K562 (cell line): Measurements from ENCODE around the gene IGSF21. TPM values are rescaled to one million over a fixed set of nuclear protein-coding genes. Genes with fewer than 3 reads are reported as not detected.

Source experiments
- ATAC-seq: fragments of 200-7000 bp; cut with Tn5 transposase; 3 replicates; pipeline ENCODE4 v1.9.1; 2020; ENCODE audit warnings: moderate library complexity
- BruUV-seq: library from RNA; stranded (reverse); fragments of 400-500 nt; replicated peaks from 2 replicates; lab custom pipeline; 2021; lab: Mats Ljungman, UMichigan
- CTCF ChIA-PET: fragments of 300-600 bp; formaldehyde crosslinking; extraction: SDS; loops from one replicate; lab custom pipeline; 2021; ENCODE audit warnings: low intra/inter-chr PET ratio; lab: Yijun Ruan, JAX
- POLR2A ChIA-PET: fragments of 300-600, 350-650 bp; sonication (Branson Sonifier 250); formaldehyde crosslinking; extraction: SDS; loops from one replicate; lab custom pipeline; 2021; ENCODE audit warnings: antibody characterized with exemption, inconsistent platforms; lab: Yijun Ruan, JAX
- DNase-seq, 4 experiments: peaks; one replicate each; pipeline versions ENCODE4 v3.0.0 to v3.0.0-alpha.2; 2011 to 2018; ENCODE audit warnings: low spot score in 3 of 4, mixed read lengths in 3 of 4; ENCODE audit errors: extremely low read depth in 1 of 4
- FAIRE-seq: peaks from 2 replicates; lab custom pipeline; 2011; peaks lifted over from hg19 to GRCh38; lab: Jason Lieb, UNC
- H2AFZ ChIP-seq: 2 replicates; pipeline ENCODE4 v1.6.0; 2011; ENCODE audit warnings: low read depth, low read length, control low read depth, inconsistent platforms
- H3K27ac ChIP-seq: fragments of 200-600 bp; 3 replicates; pipeline ENCODE4 v1.8.0; 2011; ENCODE audit warnings: low read depth, mild to moderate bottlenecking, control low read depth, inconsistent platforms, low read length, moderate library complexity, mixed read lengths; ENCODE audit errors: extremely low read depth
- H3K27me3 ChIP-seq, 2 experiments: fragments of 300-600 bp in 1 of 2; 2 replicates in 1 of 2; 3 replicates in 1 of 2; pipeline versions ENCODE4 v1.6.0 to v1.8.0; 2011; ENCODE audit warnings: inconsistent platforms in 2 of 2, low read length in 2 of 2, mild to moderate bottlenecking in 1 of 2, mixed read lengths in 1 of 2, moderate library complexity in 1 of 2; ENCODE audit not compliant: control insufficient read depth in 2 of 2, insufficient read depth in 2 of 2
- H3K36me3 ChIP-seq: fragments of 300-600 bp; 3 replicates; pipeline ENCODE4 v1.8.0; 2011; ENCODE audit warnings: mild to moderate bottlenecking, low read length, inconsistent platforms; ENCODE audit not compliant: control insufficient read depth, insufficient read depth
- H3K4me1 ChIP-seq, 2 experiments: fragments of 200-600 bp in 1 of 2; replicated peaks in 1 of 2; 2 replicates in 1 of 2; 3 replicates in 1 of 2; pipeline versions ENCODE4 v1.5.1 to v1.8.0; 2011; ENCODE audit warnings: inconsistent platforms in 2 of 2, low read length in 2 of 2, mild to moderate bottlenecking in 1 of 2, mixed read lengths in 1 of 2, moderate library complexity in 1 of 2; ENCODE audit not compliant: control insufficient read depth in 2 of 2, insufficient read depth in 2 of 2
- H3K4me2 ChIP-seq: 2 replicates; pipeline ENCODE4 v1.6.1; 2011; ENCODE audit warnings: low read length, control low read depth, inconsistent platforms, mixed read lengths; ENCODE audit not compliant: insufficient read depth
- H3K4me3 ChIP-seq: fragments of 200-600 bp; sonication (generic), shearing (Covaris generic); 2 replicates; pipeline ENCODE4 v1.5.1; 2016; ENCODE audit warnings: control low read depth, inconsistent platforms
- H3K79me2 ChIP-seq: fragments of 200-600 bp; 3 replicates; pipeline ENCODE4 v1.8.0; 2011; ENCODE audit warnings: low read length, inconsistent platforms; ENCODE audit not compliant: control insufficient read depth, insufficient read depth
- H3K9ac ChIP-seq, 2 experiments: 2 replicates each; pipeline versions ENCODE4 v1.6.0 to v1.6.1; 2011; ENCODE audit warnings: low read depth in 2 of 2, low read length in 2 of 2, control low read depth in 1 of 2, inconsistent platforms in 1 of 2, mild to moderate bottlenecking in 1 of 2, mixed read lengths in 1 of 2; ENCODE audit not compliant: insufficient read depth in 1 of 2
- H3K9me1 ChIP-seq: one replicate; pipeline ENCODE4 v1.6.0; 2011; ENCODE audit warnings: inconsistent platforms, mild to moderate bottlenecking, low read length, moderate library complexity; ENCODE audit not compliant: control insufficient read depth, insufficient read depth
- H3K9me3 ChIP-seq: replicated peaks from 2 replicates; pipeline ENCODE4 v1.5.1; 2011; ENCODE audit warnings: low read depth, low read length, inconsistent platforms; ENCODE audit not compliant: control insufficient read depth, insufficient read depth
- H4K20me1 ChIP-seq: replicated peaks from 2 replicates; pipeline ENCODE4 v1.6.1; 2011; ENCODE audit warnings: low read length, inconsistent platforms, mixed read lengths; ENCODE audit not compliant: control insufficient read depth, insufficient read depth
- ARNT ChIP-seq, 2 experiments: fragments of 450-650 bp; IDR thresholded peaks; 2 replicates each; pipeline ENCODE4 v1.6.1; 2016; ENCODE audit warnings: mild to moderate bottlenecking in 1 of 2
- BRCA1 ChIP-seq, 2 experiments: fragments of 450-650 bp in 1 of 2; sonication (generic) in 1 of 2; formaldehyde crosslinking in 1 of 2; IDR thresholded peaks; 2 replicates each; pipeline versions ENCODE4 v1.5.0 to v1.6.1; 2017 to 2020; ENCODE audit warnings: mild to moderate bottlenecking in 1 of 2, missing genetic modification reagents in 1 of 2
- CEBPG ChIP-seq, 3 experiments: fragments of 200-800 bp in 1 of 3; sonication (Bioruptor generic) in 1 of 3; sonication (generic) in 1 of 3; formaldehyde crosslinking in 1 of 3; IDR thresholded peaks in 2 of 3; conservative IDR thresholded peaks in 1 of 3; 2 replicates each; pipeline versions ENCODE4 v1.6.1 to v1.8.0; 2016 to 2022; ENCODE audit warnings: missing compliant biosample characterization in 2 of 3, missing genetic modification characterization in 2 of 3, mild to moderate bottlenecking in 1 of 3, missing genetic modification reagents in 1 of 3
- FOXP1 ChIP-seq: sonication (generic); formaldehyde crosslinking; IDR thresholded peaks from 2 replicates; pipeline ENCODE4 v1.8.0; 2022; ENCODE audit warnings: mild to moderate bottlenecking, missing genetic modification reagents
- FUS ChIP-seq: fragments of 200-400 bp; formaldehyde crosslinking; optimal IDR thresholded peaks from 2 replicates; pipeline ENCODE3; 2017; ENCODE audit warnings: low read depth, low read length
- KAT2B ChIP-seq: IDR thresholded peaks from one replicate; pipeline ENCODE4 v1.6.1; 2012; ENCODE audit warnings: low read depth, mild to moderate bottlenecking, control low read depth, inconsistent platforms, low read length, moderate library complexity
- KLF13 ChIP-seq: fragments of 450-650 bp; IDR thresholded peaks from 2 replicates; pipeline ENCODE4 v1.6.1; 2016; ENCODE audit warnings: missing genetic modification characterization, low read depth, mild to moderate bottlenecking, missing compliant biosample characterization, moderate library complexity, borderline replicate concordance
- KLF6 ChIP-seq: fragments of 250-450 bp; sonication (Bioruptor Pico); IDR thresholded peaks from 2 replicates; pipeline ENCODE4 v1.4.0; 2020; ENCODE audit warnings: mild to moderate bottlenecking, moderate library complexity, borderline replicate concordance
- NELFE ChIP-seq: IDR thresholded peaks from 2 replicates; pipeline ENCODE4 v1.6.1; 2011; ENCODE audit warnings: mild to moderate bottlenecking; ENCODE audit not compliant: insufficient read depth, insufficient read length
- RFX7 ChIP-seq: fragments of 250-450 bp; sonication (Bioruptor Pico); IDR thresholded peaks from 2 replicates; pipeline ENCODE4 v1.5.1; 2021; ENCODE audit warnings: mild to moderate bottlenecking
- SIX5 ChIP-seq, 2 experiments: IDR thresholded peaks; 2 replicates each; pipeline ENCODE4 v1.6.1; 2011; ENCODE audit warnings: low read length in 2 of 2, borderline replicate concordance in 1 of 2, low read depth in 1 of 2, mild to moderate bottlenecking in 1 of 2, moderate library complexity in 1 of 2; ENCODE audit not compliant: insufficient read depth in 1 of 2
- WGBS: fragments of 100-300 bp; shearing (Covaris generic); methylation state at CpG from one replicate; pipeline ENCODE4 v1.1.6; 2016; ENCODE audit warnings: low coverage, mixed read lengths; ENCODE audit not compliant: insufficient coverage; ENCODE audit errors: missing lambda C conversion rate; 5-methylcytosine and 5-hydroxymethylcytosine counted together
- in situ Hi-C: fragments of 300-500 bp; cut with MboI; formaldehyde crosslinking; loops from 4 replicates; pipeline ENCODE4 v1.15.0; 2018; ENCODE audit warnings: inconsistent platforms, mixed read lengths
- intact Hi-C: fragments of 100-400 bp; cut with micrococcal nuclease; formaldehyde crosslinking; loops from 2 replicates; pipeline ENCODE4 v1.14.2; 2022
- polyA plus RNA-seq, 8 experiments: library from polyadenylated mRNA; depleted of rRNA in 4 of 8; stranded (reverse) in 5 of 8; unstranded in 3 of 8; fragments of >200 nt; fragmentation: Nextera tagmentation in 2 of 8; fragmentation: Illumina TruSeq in 1 of 8; extraction: Ambion mirVana in 2 of 8; extraction: Trizol in 1 of 8; gene quantifications; 2 replicates each; pipeline versions ENCODE4 v1.2.1 to v1.2.3, GENCODE V29; 2011 to 2014; ENCODE audit warnings: inconsistent platforms in 1 of 8, missing spikeins in 1 of 8
- total RNA-seq, 7 experiments: library from RNA; depleted of rRNA in 6 of 7; stranded (reverse); fragments of >200 nt in 6 of 7; fragmentation: Illumina TruSeq in 2 of 7; extraction: Trizol in 2 of 7; gene quantifications; 2 replicates each; pipeline versions ENCODE4 v1.2.1 to v1.2.3, GENCODE V29; 2011 to 2021; ENCODE audit warnings: low replicate concordance in 1 of 7

IGSF21 gene
- total and polyA plus RNA-seq, 9 of the 15 experiments (the other 6 are each of a cell fraction or from before 2014, with no cell fraction given), result not detected

DNA sequence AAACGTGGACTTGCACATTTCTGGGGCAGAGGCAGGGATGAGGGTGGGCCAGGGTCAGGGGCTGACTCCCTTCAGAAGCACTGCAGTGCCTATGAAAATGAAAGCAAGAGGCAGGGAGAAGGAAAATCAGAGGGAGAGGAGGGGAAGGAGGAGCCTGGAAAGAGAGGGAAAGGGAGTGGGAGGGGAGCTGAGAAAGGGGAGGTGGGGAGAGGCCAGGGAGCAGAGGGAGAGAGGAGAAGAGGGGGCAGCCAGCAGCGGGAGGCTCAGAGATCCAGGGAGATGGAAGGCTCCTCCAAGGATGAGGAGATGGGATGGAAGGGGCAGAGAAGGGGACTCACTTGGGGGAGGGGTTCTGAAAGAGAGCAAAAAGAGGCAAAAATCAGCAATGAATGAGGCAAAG lies 276.9 kb downstream of the IGSF21 start (continued):
- TF ChIP-seq SIX5 (IDR thresholded peaks at IDR 0.05; ENCODE audit: borderline replicate concordance in 1 of 2, insufficient read depth in 1 of 2, low read depth in 1 of 2, low read length in 2 of 2) (no peak), RFX7 (CRISPR knock-in tag) (no peak), FUS (no peak), NELFE (no peak), KAT2B (no peak), CEBPG (CRISPR knock-in tag; IDR thresholded peaks at IDR 0.05) (no peak), CEBPG (tag; conservative IDR thresholded peaks at IDR 0.05 in 1 of 2, IDR thresholded peaks at IDR 0.05 in 1 of 2) (no peak), FOXP1 (CRISPR knock-in tag) (no peak), BRCA1 (IDR thresholded peaks at IDR 0.05) (no peak), BRCA1 (CRISPR knock-in tag; IDR thresholded peaks at IDR 0.05) (no peak), ARNT (IDR thresholded peaks at IDR 0.05) (no peak), KLF6 (CRISPR knock-in tag) (no peak)

DNA sequence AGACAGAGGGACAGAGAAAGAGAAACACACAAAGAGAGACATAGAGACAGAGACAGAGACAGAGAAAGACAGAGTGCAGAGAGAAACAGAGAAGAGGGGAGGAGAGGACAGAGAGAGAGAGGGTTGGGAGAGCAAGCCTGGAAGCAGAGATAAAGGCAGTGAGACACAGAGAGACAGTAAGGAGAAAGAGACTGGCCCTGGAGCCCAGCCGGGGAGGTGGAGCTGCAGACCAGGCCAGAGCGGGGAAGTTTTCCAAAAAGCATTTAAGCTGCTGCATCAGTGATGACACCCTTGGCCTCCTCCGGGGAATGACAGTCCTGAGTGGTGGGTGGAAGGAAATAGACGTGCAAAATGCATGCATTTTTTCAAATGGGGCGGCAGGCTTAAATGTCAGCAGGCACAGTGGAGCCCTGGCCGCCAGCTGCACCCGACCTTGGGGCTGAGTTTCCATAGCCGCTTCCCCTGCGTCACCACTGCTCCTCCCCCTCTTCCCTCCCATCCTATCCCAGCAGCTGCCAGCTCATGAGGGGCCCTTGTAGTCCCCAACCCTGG lies 277.7 kb downstream of the IGSF21 start:
- Histone ChIP-seq H4K20me1 (no peaks in the 10 kb centered on the region), H3K4me3 (no peak overlapping the region), H2AFZ (peak overlapping the region; percentile 75), H3K79me2 (no peaks in the 10 kb centered on the region), H3K4me2 (no peak overlapping the region), H3K27ac (no peak overlapping the region), H3K4me1 (peaks cover 0 to 9% of the 10 kb centered on the region in 2 experiments; a peak in 4 of 5 replicates), H3K9me1 (no peaks in the 10 kb centered on the region), H3K9ac (peak overlapping the region in 1 of 2 experiments; percentile 26; a peak in 1 of 4 replicates), H3K27me3 (peaks cover 0 to 21% of the 10 kb centered on the region in 2 experiments; a peak in 1 of 5 replicates), H3K36me3 (no peaks in the 10 kb centered on the region), H3K9me3 (no peaks in the 10 kb centered on the region)
- CTCF ChIA-PET, result no interaction called here
- 3% methylated on average over 8 of the region's 9 CpGs for whole genome bisulfite sequencing
- DNase-seq (peak in 2 of 4 experiments; percentile 17 to 27), FAIRE-seq (no peak), ATAC-seq (peak; percentile 61; the same call in 2 of the 3 replicates)
- in situ Hi-C loops, result no loop called here
- BruUV-seq, result no TSS peak
- POLR2A ChIA-PET, result no interaction called here
- intact Hi-C loops, result no loop called here
- TF ChIP-seq KLF13 (tag), result no peak
